Smooth muscle cell of the brain vasculature (primary cell): ENCODE measurements around the gene DYNLL2.
"Not testable (repeated sequence)": the region's sequence is repeated elsewhere in the genome, so short reads cannot be mapped to it uniquely, and the experiment has no call there.

Experiments
- DNase-seq: peaks from one replicate; pipeline ENCODE4 v3.0.0-alpha.2; 2012; ENCODE audit warnings: low read depth, low spot score

The DYNLL2 gene

DNA sequence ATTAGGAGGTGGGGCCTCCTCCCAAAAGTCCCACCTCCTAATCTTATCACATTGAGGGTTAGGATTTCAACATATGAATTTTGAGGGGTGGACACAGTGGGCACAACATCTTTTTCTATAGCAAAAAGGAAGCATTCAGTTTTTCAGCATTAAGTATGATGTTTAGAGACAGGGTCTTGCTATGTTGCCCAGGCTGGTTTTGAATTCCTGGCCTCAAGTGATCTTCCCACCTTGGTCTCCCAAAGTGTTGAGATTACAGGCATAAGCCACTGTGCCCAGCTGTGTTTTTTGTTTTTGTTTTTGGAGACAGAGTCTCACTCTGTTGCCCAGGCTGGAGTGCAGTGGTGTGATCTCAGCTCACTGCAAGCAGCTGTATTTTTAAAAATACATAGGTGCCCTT lies 18.7 kb downstream of the DYNLL2 start:
- DNase-seq, result not testable (repeated sequence)

DNA sequence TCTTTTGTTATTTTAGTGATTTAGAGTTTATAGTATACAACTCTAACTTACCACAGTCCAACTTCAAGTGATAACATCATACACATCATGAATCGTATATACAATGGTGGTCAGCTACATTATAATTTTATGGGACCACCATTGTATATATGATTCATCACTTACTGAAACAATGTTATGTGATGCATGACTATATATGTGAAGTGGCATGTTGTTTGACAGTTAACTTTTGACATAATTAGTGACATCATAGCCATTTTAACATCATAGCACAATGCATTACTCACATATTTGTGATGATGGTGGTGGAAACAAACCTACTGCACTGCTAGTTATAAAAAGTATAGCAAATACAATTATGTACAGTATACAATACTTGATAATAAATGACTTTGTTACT lies 21.9 kb downstream of the DYNLL2 start:
- DNase-seq, result no peak

DNA sequence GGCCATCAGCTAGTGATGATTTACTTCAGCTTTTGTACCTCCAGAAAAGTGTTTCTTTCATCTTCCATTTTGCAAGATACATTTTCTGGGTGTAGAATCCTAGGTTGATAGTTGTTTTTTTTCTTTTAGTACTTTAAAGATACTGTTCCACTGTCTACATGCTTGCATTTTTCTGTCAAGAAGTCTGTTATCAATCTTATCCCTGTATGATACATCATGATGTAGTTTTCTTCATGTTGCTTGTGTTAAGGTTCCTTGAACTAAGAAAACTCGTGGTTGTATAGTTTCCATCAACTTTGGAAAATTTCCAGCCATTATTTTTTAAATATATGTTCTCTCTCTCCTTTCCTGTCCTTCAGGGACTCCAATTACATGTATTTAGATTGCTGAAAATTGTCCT lies 24.1 kb downstream of the DYNLL2 start:
- no peak for DNase-seq

DNA sequence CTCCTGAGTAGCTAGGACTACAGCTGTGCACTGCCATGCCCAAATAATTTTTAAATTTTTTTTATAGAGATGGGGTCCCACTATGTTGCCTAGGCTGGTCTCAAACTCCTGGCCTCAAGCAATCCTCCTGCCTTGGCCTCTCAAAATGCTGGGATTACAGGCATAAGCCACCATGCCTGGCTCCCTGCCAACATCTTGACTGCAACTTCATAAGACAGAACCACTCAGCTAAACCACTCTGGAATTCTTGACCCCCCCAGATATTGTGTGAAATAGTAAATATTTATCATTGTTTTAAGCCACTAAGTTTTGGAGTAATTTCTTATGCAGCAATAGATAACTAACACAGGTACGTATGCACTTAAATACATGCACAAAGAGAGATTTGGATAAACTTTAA lies 26.0 kb downstream of the DYNLL2 start:
- DNase-seq, result no peak

DNA sequence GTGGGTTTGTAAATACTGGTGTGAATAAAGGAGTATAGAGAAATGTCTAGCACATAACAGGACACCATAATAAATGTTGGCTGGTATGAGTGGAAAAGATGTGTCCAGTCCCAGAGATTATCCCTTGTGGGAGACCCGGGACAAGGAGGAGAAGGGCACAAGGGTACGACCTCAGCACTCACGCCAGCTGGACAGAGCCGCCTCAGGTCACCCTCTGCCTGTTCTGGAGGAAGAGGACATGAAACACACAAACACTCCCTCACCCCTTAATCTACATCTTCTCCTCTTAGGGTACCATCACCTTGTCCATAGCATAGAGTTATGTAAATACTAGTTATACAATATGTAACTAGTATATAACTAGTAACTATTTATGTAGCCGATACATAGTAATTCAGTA lies 26.8 kb downstream of the DYNLL2 start:
- no peak for DNase-seq

DNA sequence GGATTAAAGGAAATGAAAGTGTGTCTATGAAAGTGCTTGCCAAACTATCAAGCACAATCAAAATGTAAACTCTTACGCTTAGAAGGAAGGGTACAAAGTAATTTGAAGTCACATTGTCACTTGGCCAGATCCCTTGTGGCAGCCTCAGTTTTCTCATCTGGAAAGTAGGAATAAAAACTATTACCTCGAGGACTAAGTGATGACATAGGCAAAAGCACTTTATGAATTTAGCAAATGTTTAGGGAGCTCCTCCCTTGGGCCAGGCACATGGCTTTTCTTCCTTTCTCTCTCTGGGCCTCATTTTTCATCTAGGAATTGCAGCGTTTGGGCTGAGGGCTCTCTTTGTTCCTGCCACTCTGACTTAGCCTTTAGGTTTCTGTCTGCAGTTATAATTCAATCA lies 28.5 kb downstream of the DYNLL2 start:
- no peak for DNase-seq

DNA sequence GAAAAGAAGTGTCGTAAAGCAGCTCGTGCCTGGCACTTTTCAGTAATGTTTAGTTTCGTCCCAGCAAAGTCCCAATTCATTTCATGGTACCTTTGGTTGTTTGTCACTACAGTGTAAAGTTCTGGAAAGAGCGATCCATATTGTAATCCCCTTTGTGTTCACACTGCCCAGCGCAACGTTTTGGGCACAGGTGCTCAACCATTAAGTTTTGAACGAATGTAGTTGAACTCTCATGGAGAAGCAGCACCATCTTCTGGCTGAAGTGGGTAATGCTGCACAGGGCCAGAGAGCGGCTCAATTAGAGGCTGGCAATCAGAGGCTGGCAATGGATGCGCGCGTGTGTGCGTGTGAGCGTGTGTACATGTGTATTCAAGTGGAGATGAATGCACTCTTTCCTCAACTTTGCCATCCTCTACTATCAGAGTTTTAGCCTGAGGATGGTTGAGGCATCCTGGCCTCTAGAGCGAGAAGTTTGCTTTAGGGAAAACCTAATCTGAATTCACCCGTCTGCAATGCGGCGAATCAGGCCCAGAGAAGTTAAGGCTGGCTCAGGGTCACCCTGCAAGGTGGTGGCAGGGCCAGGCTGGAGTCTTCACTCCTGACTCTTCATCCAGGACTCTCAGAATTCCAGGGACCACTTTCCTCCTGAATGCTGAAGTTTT lies 29.9 kb downstream of the DYNLL2 start:
- peak; percentile 18 for DNase-seq

DNA sequence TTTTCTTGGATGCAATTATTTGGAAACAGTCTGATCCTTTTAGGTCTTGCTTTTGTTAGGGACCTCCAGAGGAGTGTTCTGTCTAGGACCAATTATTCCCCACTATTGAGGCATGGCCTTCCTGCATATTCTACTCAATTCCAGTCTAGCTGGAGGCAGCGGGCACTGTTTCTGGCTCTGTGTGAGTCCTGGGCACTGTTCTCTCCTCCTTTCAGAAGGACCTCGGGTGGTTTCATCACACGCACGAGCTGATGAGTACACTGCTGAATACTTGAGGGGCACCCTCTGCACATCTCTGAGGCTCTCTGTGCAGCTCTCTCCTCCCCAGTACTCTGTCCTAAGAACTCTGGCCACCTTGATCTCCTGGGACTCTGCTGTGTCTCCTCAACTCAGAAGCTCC lies 30.7 kb downstream of the DYNLL2 start:
- no peak for DNase-seq

DNA sequence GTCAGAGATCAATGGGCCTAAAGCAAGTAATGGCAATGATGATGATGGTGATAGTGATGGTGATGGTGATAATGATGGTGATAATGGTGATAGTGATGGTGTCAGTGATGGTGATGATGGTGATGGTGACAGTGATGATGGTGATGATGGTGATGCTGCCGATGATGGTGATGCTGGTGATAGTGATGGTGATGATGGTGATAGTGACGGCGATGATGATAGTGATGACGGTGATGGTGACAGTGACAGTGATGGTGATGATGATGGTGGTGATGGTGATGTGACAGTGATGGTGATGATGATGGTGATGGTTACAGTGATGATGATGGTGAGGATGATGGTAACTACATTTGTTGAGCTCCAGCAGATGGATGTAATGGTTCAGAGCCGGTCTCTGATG lies 34.2 kb downstream of the DYNLL2 start:
- no peak for DNase-seq

DNA sequence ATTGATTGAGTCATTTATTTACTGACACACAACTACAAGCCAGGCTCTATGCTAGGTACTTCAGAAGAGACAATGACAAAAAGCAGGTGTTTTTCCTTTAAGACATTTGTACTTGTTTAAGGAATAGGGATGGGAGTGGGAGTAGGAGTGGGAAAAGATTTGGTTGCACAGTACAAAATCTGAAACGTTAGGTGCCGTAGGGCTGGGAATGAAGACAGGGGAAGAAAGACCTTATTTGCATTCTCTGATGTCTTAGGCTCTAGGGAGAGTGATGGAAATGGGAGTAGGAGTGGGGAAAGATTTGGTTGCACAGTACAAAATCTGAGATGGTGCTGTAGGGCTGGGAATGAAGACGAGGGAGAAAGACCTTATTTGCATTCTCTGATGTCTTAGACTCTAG lies 36.3 kb downstream of the DYNLL2 start:
- DNase-seq, result no peak

DNA sequence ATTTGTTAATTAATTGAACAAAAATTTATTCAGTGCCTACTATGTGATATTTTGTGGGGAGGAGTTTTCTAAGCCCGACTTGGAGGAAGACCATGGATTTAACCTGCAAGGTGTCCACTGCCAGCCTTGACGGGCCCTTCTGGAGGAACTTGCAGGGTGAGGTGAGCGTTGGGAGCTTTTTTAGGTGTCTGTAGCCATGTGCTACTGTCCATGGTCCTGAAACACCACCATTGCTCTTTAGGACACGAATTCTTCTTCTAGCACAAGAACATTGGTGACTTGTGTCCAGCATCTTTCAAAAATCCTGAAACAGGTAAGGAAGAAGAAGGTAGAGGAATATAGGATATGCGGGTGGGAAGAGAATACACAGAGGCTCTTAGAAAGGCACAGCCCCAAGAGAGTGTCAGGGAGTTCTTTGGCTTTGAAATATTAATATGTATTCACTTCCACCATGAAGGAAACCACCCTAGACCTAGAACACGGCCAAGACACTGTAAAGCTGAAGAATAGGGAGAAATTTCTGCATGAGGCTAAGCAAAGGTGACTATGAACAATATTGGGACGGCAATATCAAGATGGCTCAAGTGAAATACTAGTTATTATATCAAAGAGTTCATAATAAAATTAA lies 37.1 kb downstream of the DYNLL2 start:
- DNase-seq, result peak; percentile 26

DNA sequence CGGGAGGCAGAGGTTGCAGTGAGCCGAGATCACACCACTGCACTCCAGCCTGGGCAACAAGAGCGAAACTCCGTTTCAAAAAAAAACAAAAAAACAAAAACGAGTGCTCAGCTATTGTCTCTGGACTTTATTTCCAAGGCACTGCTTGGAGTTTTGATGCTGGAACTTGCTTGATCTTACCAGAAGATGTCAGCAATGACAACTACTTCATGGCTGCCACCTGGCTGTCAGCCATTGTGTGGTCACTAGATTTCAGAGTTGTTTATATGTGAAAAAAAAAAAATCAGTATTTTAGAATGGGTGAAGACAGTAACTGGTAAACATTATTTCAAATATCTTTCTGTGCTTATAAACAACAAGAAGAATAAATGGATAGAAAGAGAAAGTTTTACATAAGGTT lies 38.7 kb downstream of the DYNLL2 start:
- no peak for DNase-seq

DNA sequence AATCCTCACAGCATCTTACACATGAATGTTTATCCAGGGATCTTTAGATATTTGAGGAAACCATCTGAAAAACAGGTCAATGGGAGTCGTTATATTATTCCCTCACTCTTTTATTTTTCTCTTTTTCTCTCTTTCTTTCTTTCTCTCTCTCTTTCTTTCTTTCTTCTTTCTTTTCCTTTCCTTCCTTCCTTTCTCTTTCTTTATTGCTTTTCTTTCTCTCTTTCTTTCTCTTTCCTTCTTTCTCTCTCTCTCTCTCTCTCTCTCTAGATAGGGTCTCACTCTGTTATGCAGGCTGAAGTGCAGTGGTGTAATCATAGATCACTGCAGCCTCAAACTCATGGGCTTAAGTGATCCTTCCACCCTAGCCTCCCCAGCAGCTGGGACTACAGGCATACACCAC lies 44.6 kb downstream of the DYNLL2 start:
- DNase-seq, result no peak

DNA sequence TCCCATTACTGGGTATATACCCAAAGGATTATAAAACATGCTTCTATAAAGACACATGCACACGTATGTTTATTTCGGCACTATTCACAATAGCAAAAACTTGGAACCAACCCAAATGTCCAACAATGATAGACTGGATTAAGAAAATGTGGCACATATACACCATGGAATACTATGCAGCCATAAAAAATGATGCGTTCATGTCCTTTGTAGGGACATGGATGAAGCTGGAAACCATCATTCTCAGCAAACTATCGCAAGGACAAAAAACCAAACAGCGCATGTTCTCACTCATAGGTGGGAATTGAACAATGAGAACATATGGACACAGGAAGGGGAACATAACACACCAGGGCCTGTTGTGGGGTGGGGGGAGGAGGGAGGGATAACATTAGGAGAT lies 49.5 kb downstream of the DYNLL2 start:
- DNase-seq, result not testable (repeated sequence)

DNA sequence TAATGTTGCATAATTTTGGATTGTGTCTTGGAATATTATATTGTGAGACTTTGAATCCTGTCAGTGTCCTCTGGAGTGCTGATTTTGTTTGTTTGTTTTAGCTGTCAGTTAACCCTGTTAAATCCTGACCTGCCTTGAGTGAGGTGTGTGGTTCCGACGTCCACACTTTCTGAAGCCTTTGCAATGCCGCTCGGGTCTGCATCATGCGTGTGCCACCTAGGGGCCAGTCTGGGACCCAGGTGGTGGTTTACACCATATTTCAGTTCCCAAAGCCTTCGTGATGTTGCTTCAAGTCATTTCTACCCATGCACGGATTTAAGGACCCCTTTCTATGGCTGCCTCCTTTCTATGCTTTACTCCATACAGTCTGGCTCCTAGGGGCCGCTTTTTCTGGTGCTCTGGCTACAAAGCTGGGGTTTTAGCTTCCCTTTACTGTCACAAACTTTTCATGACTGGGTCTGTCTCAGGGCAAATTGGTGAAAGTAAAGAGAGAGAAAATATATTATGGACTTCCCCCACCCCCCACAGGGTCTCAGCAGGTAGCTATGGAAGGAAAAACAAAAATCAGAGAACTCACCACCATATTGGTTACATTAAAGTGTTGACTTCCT lies 53.6 kb downstream of the DYNLL2 start:
- no peak for DNase-seq

DNA sequence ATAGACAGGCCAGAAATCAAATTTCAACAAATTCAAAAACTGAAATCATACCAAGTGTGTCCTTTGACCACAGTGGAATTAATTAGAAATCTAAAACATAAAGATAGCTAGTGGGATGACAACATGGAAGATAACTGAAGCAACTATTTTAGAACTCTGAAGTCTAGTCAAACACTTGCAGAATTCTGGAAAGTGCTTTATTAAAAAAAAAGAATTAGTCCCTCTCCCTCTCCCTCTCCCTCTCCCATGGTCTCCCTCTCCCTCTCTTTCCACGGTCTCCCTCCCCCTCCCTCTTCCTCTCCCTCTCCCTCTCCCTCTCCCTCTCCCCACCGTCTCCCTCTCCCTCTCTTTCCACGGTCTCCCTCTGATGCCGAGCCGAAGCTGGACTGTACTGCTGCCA lies 58.3 kb downstream of the DYNLL2 start:
- no peak for DNase-seq

DNA sequence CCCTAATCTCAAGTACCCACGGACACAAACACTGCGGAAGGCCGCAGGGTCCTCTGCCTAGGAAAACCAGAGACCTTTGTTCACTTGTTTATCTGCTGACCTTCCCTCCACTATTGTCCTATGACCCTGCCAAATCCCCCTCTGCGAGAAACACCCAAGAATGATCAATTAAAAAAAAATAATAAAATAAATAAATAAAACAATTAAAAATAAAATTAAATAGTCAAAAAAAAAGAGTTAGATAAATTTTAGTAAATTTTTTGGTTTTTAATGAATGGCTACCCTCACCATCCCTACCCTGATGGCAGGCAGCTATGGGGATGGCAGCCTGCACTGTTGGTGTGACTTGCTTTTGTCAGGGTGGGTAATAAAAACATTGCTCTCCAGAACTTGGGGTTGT lies 60.1 kb downstream of the DYNLL2 start:
- not testable (repeated sequence) for DNase-seq

DNA sequence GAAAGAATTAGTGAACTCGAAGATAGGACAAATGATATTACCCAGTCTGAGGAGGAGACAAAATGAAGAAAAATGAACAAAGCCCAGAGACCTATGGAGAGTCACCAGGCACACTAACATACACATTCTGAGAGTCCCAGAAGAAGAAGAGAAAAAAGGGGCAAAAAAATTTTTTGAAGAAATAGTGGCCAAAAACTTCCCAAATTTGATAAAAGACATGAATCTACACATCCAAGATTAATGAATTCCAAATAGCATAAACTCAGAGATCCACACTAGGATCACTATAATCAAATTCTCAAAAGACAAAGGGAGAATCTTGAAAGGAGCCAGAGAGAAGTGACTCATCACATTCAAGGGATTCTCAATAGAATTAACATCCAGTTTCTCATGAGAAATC lies 61.6 kb downstream of the DYNLL2 start:
- no peak for DNase-seq
